HG02763 (cell line): ENCODE measurements around the gene PPL.

Experiments used
- ATAC-seq: cut with Tn5 transposase; IDR thresholded peaks from one replicate; pipeline ENCODE4 v1.9.1; 2021; ENCODE audit warnings: mild to moderate bottlenecking, moderate library complexity; ENCODE audit not compliant: unreplicated experiment

The PPL gene

GRCh38 chr16:4836727-4837126, 100.2 kb downstream of the PPL start:
- no peak for ATAC-seq

- no peak for ATAC-seq
Measured at GRCh38 chr16:4833584-4833983, 103.4 kb downstream of the PPL start.

DNA sequence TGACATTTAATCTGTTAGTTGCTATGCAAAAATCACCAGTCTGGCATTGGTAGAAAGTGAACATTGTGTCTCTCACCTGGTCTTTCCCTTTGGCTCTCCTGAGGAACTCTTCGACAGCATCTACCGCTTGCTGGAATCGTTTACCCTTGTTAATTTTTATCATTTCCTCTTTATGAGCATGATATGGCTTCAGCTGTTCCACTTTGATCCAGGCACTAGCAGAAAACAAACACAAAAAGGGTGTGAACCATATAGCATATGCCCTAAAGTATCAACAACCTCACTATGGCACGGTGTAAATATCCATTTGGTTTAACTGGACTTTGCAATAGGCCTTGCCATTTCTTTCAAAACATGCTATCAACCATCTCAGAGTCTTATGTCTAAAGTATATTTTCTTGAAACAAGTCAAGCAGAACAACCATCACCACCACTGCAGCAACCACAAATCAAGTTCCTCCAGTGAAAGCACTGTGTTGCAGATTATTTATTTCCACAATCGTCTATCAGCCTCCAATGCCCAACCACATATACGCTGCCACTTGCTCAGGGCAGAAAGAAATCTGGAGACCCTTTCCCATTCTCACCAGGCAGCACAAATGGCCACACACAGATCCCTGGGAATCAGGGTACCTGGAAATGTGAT, 104.1 kb downstream of the PPL start:
- no peak for ATAC-seq
